A549 (cell line): Measurements from ENCODE around the gene PPIP5K1. TPM values are rescaled to one million over a fixed set of nuclear protein-coding genes. Genes with fewer than 3 reads are reported as not detected.

Source experiments
- polyA plus RNA-seq, 4 experiments: library from polyadenylated mRNA; depleted of rRNA in 3 of 4; stranded (reverse); fragments of >200 nt; fragmentation: RNase III in 1 of 4; extraction: RNeasy Plus Mini Kit Qiagen cat#74134 plus additional on column Dnase treatment in 1 of 4; gene quantifications; 2 replicates in 3 of 4; 3 replicates in 1 of 4; pipeline ENCODE4 v1.2.3, GENCODE V29; 2011 to 2017
- small RNA-seq, 6 experiments: library from RNA; depleted of rRNA; stranded (forward); fragments of <200 nt; gene quantifications; one replicate each; pipeline ENCODE3, GENCODE V24; 2012

Gene PPIP5K1
- polyA plus RNA-seq, 2 of the 4 experiments (the other 2 are of a cell fraction): 9.3 to 19.2 TPM

Small RNA genes within 50 kb of the gene (small RNA-seq; reads per million reads assigned to genes)
- gene RNU6-554P: 0 reads per million in 6 experiments
- gene RNU6-610P: 0 reads per million in 6 experiments

Other genes starting within 250 kb of the PPIP5K1 start
- 10.7 and 13.8 TPM in 2 replicates for gene ZSCAN29, start 219.2 kb downstream of the PPIP5K1 start, polyA plus RNA-seq (2011; rRNA removed)
- 12.7 to 14.4 TPM (median 13.7 TPM) in 3 replicates for gene ZSCAN29, start 219.2 kb downstream of the PPIP5K1 start, polyA plus RNA-seq (2017; fragmentation: RNase III; extraction: RNeasy Plus Mini Kit Qiagen cat#74134 plus additional on column Dnase treatment)
- 10.4 and 12.4 TPM in 2 replicates for gene TUBGCP4, start 219.1 kb downstream of the PPIP5K1 start, polyA plus RNA-seq (2011; rRNA removed)
- 6.5 to 6.7 TPM (median 6.6 TPM) in 3 replicates for gene TUBGCP4, start 219.1 kb downstream of the PPIP5K1 start, polyA plus RNA-seq (2017; fragmentation: RNase III; extraction: RNeasy Plus Mini Kit Qiagen cat#74134 plus additional on column Dnase treatment)
- gene TP53BP1, start 97.1 kb downstream of the PPIP5K1 start, polyA plus RNA-seq (2011; rRNA removed): 49.8 and 56.4 TPM in 2 replicates
- 20.0 to 25.6 TPM (median 25.0 TPM) in 3 replicates for gene TP53BP1, start 97.1 kb downstream of the PPIP5K1 start, polyA plus RNA-seq (2017; fragmentation: RNase III; extraction: RNeasy Plus Mini Kit Qiagen cat#74134 plus additional on column Dnase treatment)
- gene MAP1A, start 72.6 kb downstream of the PPIP5K1 start, polyA plus RNA-seq (2011; rRNA removed): 0.43 and 0.48 TPM in 2 replicates
- gene MAP1A, start 72.6 kb downstream of the PPIP5K1 start, polyA plus RNA-seq (2017; fragmentation: RNase III; extraction: RNeasy Plus Mini Kit Qiagen cat#74134 plus additional on column Dnase treatment): 0.46 to 0.54 TPM (median 0.52 TPM) in 3 replicates
- 2.6 TPM in 2 replicates for gene CKMT1B, start 3.8 kb upstream of the PPIP5K1 start, polyA plus RNA-seq (2011; rRNA removed)
- gene CKMT1B, start 3.8 kb upstream of the PPIP5K1 start, polyA plus RNA-seq (2017; fragmentation: RNase III; extraction: RNeasy Plus Mini Kit Qiagen cat#74134 plus additional on column Dnase treatment): 1.9 to 4.1 TPM (median 2.6 TPM) in 3 replicates
- gene STRC, start 28.6 kb upstream of the PPIP5K1 start, polyA plus RNA-seq (2011; rRNA removed): 0.09 and 0.27 TPM in 2 replicates
- gene STRC, start 28.6 kb upstream of the PPIP5K1 start, polyA plus RNA-seq (2017; fragmentation: RNase III; extraction: RNeasy Plus Mini Kit Qiagen cat#74134 plus additional on column Dnase treatment): 0.07 to 0.08 TPM in 2 of 3 replicates, not detected in the other
- gene CATSPER2, start 58.6 kb upstream of the PPIP5K1 start, polyA plus RNA-seq (2011; rRNA removed): 2.0 and 2.7 TPM in 2 replicates
- 1.2 to 2.0 TPM (median 1.2 TPM) in 3 replicates for gene CATSPER2, start 58.6 kb upstream of the PPIP5K1 start, polyA plus RNA-seq (2017; fragmentation: RNase III; extraction: RNeasy Plus Mini Kit Qiagen cat#74134 plus additional on column Dnase treatment)
- gene CKMT1A, start 103.7 kb upstream of the PPIP5K1 start, polyA plus RNA-seq (2011; rRNA removed): 3.0 and 3.7 TPM in 2 replicates
- 1.5 to 2.9 TPM (median 1.6 TPM) in 3 replicates for gene CKMT1A, start 103.7 kb upstream of the PPIP5K1 start, polyA plus RNA-seq (2017; fragmentation: RNase III; extraction: RNeasy Plus Mini Kit Qiagen cat#74134 plus additional on column Dnase treatment)
- 196 and 208 TPM in 2 replicates for gene PDIA3, start 156.2 kb upstream of the PPIP5K1 start, polyA plus RNA-seq (2011; rRNA removed)
- gene PDIA3, start 156.2 kb upstream of the PPIP5K1 start, polyA plus RNA-seq (2017; fragmentation: RNase III; extraction: RNeasy Plus Mini Kit Qiagen cat#74134 plus additional on column Dnase treatment): 249 to 257 TPM (median 257 TPM) in 3 replicates
- 1.8 and 2.1 TPM in 2 replicates for gene ELL3, start 186.8 kb upstream of the PPIP5K1 start, polyA plus RNA-seq (2011; rRNA removed)
- 1.4 to 1.7 TPM (median 1.5 TPM) in 3 replicates for gene ELL3, start 186.8 kb upstream of the PPIP5K1 start, polyA plus RNA-seq (2017; fragmentation: RNase III; extraction: RNeasy Plus Mini Kit Qiagen cat#74134 plus additional on column Dnase treatment)
- gene SERF2, start 202.1 kb upstream of the PPIP5K1 start, polyA plus RNA-seq (2011; rRNA removed): 317 and 464 TPM in 2 replicates
- 569 to 597 TPM (median 576 TPM) in 3 replicates for gene SERF2, start 202.1 kb upstream of the PPIP5K1 start, polyA plus RNA-seq (2017; fragmentation: RNase III; extraction: RNeasy Plus Mini Kit Qiagen cat#74134 plus additional on column Dnase treatment)
- gene SERINC4, start 210.0 kb upstream of the PPIP5K1 start, polyA plus RNA-seq (2011; rRNA removed): 0.05 and 0.07 TPM in 2 replicates
- 0.04 to 0.12 TPM (median 0.04 TPM) in 3 replicates for gene SERINC4, start 210.0 kb upstream of the PPIP5K1 start, polyA plus RNA-seq (2017; fragmentation: RNase III; extraction: RNeasy Plus Mini Kit Qiagen cat#74134 plus additional on column Dnase treatment)
- gene HYPK, start 210.4 kb upstream of the PPIP5K1 start, polyA plus RNA-seq (2011; rRNA removed): 10.7 and 21.0 TPM in 2 replicates
- gene HYPK, start 210.4 kb upstream of the PPIP5K1 start, polyA plus RNA-seq (2017; fragmentation: RNase III; extraction: RNeasy Plus Mini Kit Qiagen cat#74134 plus additional on column Dnase treatment): 45.5 to 80.8 TPM (median 66.5 TPM) in 3 replicates
- gene MFAP1, start 234.5 kb upstream of the PPIP5K1 start, polyA plus RNA-seq (2011; rRNA removed): 22.5 and 31.7 TPM in 2 replicates
- 37.4 to 40.3 TPM (median 40.1 TPM) in 3 replicates for gene MFAP1, start 234.5 kb upstream of the PPIP5K1 start, polyA plus RNA-seq (2017; fragmentation: RNase III; extraction: RNeasy Plus Mini Kit Qiagen cat#74134 plus additional on column Dnase treatment)
- gene WDR76, start 236.8 kb upstream of the PPIP5K1 start, polyA plus RNA-seq (2011; rRNA removed): 9.3 and 12.1 TPM in 2 replicates
- 15.6 to 18.1 TPM (median 17.5 TPM) in 3 replicates for gene WDR76, start 236.8 kb upstream of the PPIP5K1 start, polyA plus RNA-seq (2017; fragmentation: RNase III; extraction: RNeasy Plus Mini Kit Qiagen cat#74134 plus additional on column Dnase treatment)